Astrocyte of the spinal cord (primary cell): ENCODE data around the gene NLGN1.

Experiments used
- DNase-seq: peaks from one replicate; pipeline ENCODE4 v3.0.0; 2011; ENCODE audit warnings: low read depth, low spot score
- H3K4me3 ChIP-seq: 2 replicates; pipeline ENCODE4 v1.5.1; 2011; ENCODE audit warnings: low read depth, mild to moderate bottlenecking, low read length, moderate library complexity
- CTCF ChIP-seq: IDR thresholded peaks from 2 replicates; pipeline ENCODE4 v1.5.1; 2012; ENCODE audit warnings: low read depth, mild to moderate bottlenecking, low read length, inconsistent platforms
- in situ Hi-C: cut with HindIII; loops from 2 replicates; pipeline ENCODE4 v1.10.0; 2017; ENCODE audit warnings: low sequenced_read_pairs

NLGN1 gene

GRCh38 chr3:173889596-173889995 is 492.1 kb downstream of the NLGN1 start:
- TF ChIP-seq CTCF, result no peak
- H3K4me3 ChIP-seq, result no peak overlapping the region
- peak; percentile 39 for DNase-seq
- in situ Hi-C loops, result no loop called here

GRCh38 chr3:173890091-173890490 is 492.5 kb downstream of the NLGN1 start:
- in situ Hi-C loops, result no loop called here
- no peak for TF ChIP-seq CTCF
- no peak overlapping the region for H3K4me3 ChIP-seq
- no peak for DNase-seq

GRCh38 chr3:173891272-173892100 is 493.9 kb downstream of the NLGN1 start:
- no peak for TF ChIP-seq CTCF
- in situ Hi-C loops, result no loop called here
- H3K4me3 ChIP-seq, result no peak overlapping the region
- peak; percentile 29 for DNase-seq

GRCh38 chr3:173892547-173892946 is 495.0 kb downstream of the NLGN1 start:
- DNase-seq, result peak; percentile 19
- in situ Hi-C loops, result no loop called here

GRCh38 chr3:173893066-173893465 is 495.5 kb downstream of the NLGN1 start:
- no peak for TF ChIP-seq CTCF
- in situ Hi-C loops, result no loop called here
- DNase-seq, result peak; percentile 86
- no peak overlapping the region for H3K4me3 ChIP-seq

More at GRCh38 chr3:173892547-173892946, 495.0 kb downstream of the NLGN1 start:
- H3K4me3 ChIP-seq, result no peak overlapping the region
- TF ChIP-seq CTCF, result no peak

GRCh38 chr3:173893835-173894234 is 496.3 kb downstream of the NLGN1 start:
- no peak for DNase-seq
- in situ Hi-C loops, result no loop called here
- no peak overlapping the region for H3K4me3 ChIP-seq
- no peak for TF ChIP-seq CTCF
